Measurements from ENCODE around the gene SPSB1. TPM values are rescaled to one million over a fixed set of nuclear protein-coding genes. Genes with fewer than 3 reads are reported as not detected.
A peak's percentile ranks its signal among the peaks of the same experiment; 100 is the strongest.

The SPSB1 gene
- total RNA-seq, 3 donors from 2014 or later (not counting 1 experiment from before 2014, with no cell fraction given): 0.82 to 3.0 (median 1.5) TPM

- H3K4me1 ChIP-seq (ENCODE audit: control insufficient read depth, insufficient read depth, low read length): peaks cover 11% of the 10 kb centered on the region
- 7% methylated on average over 41 of the region's 41 CpGs for WGBS (ENCODE audit: insufficient coverage)
- H3K36me3 ChIP-seq (ENCODE audit: control insufficient read depth, insufficient read depth, low read length): no peaks in the 10 kb centered on the region
- TF ChIP-seq CTCF (IDR thresholded peaks at IDR 0.05): no peak
- peaks cover 3% of the 10 kb centered on the region in 2 donors for H3K9me3 Mint-ChIP-seq
- peak overlapping the region; percentile 52 for H3K4me3 ChIP-seq (ENCODE audit: low read length)
- H3K36me3 Mint-ChIP-seq: peaks cover 6% of the 10 kb centered on the region
- H3K4me1 Mint-ChIP-seq: peaks cover 0 to 9% of the 10 kb centered on the region in 2 donors
- intact Hi-C loops (cut with micrococcal nuclease): no loop called here
- H3K27ac ChIP-seq (ENCODE audit: low read length): no peak overlapping the region
- H3K9me3 ChIP-seq (ENCODE audit: control insufficient read depth, insufficient read depth, low read length): no peaks in the 10 kb centered on the region
- DNase-seq (peak in 1 of 2 donors; percentile 61), ATAC-seq (peak; percentile 34 to 47 (median 42))
- peaks cover 9 to 25% of the 10 kb centered on the region in 2 donors for H3K27me3 Mint-ChIP-seq (ENCODE audit: low read depth in 2 of 2)
- H3K27ac Mint-ChIP-seq: no peak overlapping the region
- no peak overlapping the region for H3K4me3 Mint-ChIP-seq
- H3K27me3 ChIP-seq (ENCODE audit: control insufficient read depth, insufficient read depth, low read length): peaks cover 5% of the 10 kb centered on the region
Observed at GRCh38 chr1:9293533-9294404, 1.1 kb downstream of the SPSB1 start.

GRCh38 chr1:9294405-9294773 lies 1.7 kb downstream of the SPSB1 start:
- Histone ChIP-seq H3K4me3 (ENCODE audit: low read length) (no peak overlapping the region), H3K27me3 (ENCODE audit: control insufficient read depth, insufficient read depth, low read length) (peaks cover 5% of the 10 kb centered on the region), H3K27ac (ENCODE audit: low read length) (no peak overlapping the region), H3K36me3 (ENCODE audit: control insufficient read depth, insufficient read depth, low read length) (no peaks in the 10 kb centered on the region), H3K9me3 (ENCODE audit: control insufficient read depth, insufficient read depth, low read length) (no peaks in the 10 kb centered on the region), H3K4me1 (ENCODE audit: control insufficient read depth, insufficient read depth, low read length) (peaks cover 11% of the 10 kb centered on the region)
- peaks cover 9 to 25% of the 10 kb centered on the region in 2 donors for H3K27me3 Mint-ChIP-seq (ENCODE audit: low read depth in 2 of 2)
- DNase-seq (no peak), ATAC-seq (no peak)
- WGBS (ENCODE audit: insufficient coverage): 37% methylated on average over 4 of the region's 6 CpGs
- peaks cover 0 to 9% of the 10 kb centered on the region in 2 donors for H3K4me1 Mint-ChIP-seq
- no peaks in the 10 kb centered on the region for H3K9me3 Mint-ChIP-seq
- H3K27ac Mint-ChIP-seq: no peak overlapping the region
- H3K4me3 Mint-ChIP-seq: no peak overlapping the region
- no peak for TF ChIP-seq CTCF (IDR thresholded peaks at IDR 0.05)
- intact Hi-C loops (cut with micrococcal nuclease): no loop called here
- no peaks in the 10 kb centered on the region for H3K36me3 Mint-ChIP-seq

GRCh38 chr1:9294910-9295636 lies 2.4 kb downstream of the SPSB1 start:
- no peak overlapping the region for H3K27ac Mint-ChIP-seq
- H3K9me3 ChIP-seq (ENCODE audit: control insufficient read depth, insufficient read depth, low read length): no peaks in the 10 kb centered on the region
- intact Hi-C loops (cut with micrococcal nuclease): no loop called here
- peaks cover 11% of the 10 kb centered on the region for H3K4me1 ChIP-seq (ENCODE audit: control insufficient read depth, insufficient read depth, low read length)
- H3K4me3 Mint-ChIP-seq: no peak overlapping the region
- no peak for TF ChIP-seq CTCF (IDR thresholded peaks at IDR 0.05)
- H3K36me3 Mint-ChIP-seq: no peaks in the 10 kb centered on the region
- H3K27ac ChIP-seq (ENCODE audit: low read length): no peak overlapping the region
- H3K4me3 ChIP-seq (ENCODE audit: low read length): no peak overlapping the region
- peaks cover 5% of the 10 kb centered on the region for H3K27me3 ChIP-seq (ENCODE audit: control insufficient read depth, insufficient read depth, low read length)
- ATAC-seq (peak in 1 of 3 donors; percentile 7), DNase-seq (peak in 1 of 2 donors; percentile 44)
- no peaks in the 10 kb centered on the region for H3K36me3 ChIP-seq (ENCODE audit: control insufficient read depth, insufficient read depth, low read length)
- 79% methylated on average over 6 of the region's 10 CpGs for WGBS (ENCODE audit: insufficient coverage)
- peaks cover 0 to 4% of the 10 kb centered on the region in 2 donors for H3K4me1 Mint-ChIP-seq
- peaks cover 9 to 25% of the 10 kb centered on the region in 2 donors for H3K27me3 Mint-ChIP-seq (ENCODE audit: low read depth in 2 of 2)
- H3K9me3 Mint-ChIP-seq: no peaks in the 10 kb centered on the region

Measured in natural killer cell (primary cell).